ENCODE results near the gene TBC1D23.
"Not testable (repeated sequence)": the region's sequence is repeated elsewhere in the genome, so short reads cannot be mapped to it uniquely, and the experiment has no call there.

TBC1D23 gene

DNA sequence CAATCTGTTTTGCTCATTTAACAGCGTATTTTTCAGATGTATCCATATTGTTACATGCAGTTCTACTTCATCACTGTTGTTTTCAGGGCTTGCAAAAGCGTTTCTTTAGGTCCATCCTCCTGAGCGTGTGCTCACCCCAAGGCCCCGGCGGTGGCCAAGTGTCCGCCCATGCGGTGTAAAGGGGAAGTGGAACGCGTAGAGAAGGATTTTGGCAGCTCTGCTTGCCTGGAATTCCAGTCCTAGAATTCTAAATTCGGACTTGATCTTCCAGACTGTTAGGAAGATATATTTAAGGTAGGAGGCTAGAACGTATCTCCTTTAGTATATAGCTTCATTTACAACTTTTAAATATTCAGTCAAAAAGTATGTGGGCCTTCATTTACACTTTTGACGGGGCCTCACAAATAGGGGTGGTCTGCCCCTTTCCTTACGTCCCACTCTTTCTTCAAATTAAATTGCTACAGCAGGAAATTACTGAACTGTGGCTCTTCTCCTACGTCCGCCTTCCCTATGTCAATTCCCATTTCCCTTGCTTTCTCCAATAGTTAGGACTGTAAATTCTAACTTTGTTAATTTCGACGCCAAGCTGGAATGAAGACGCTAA, 609 bp upstream of the TBC1D23 start:
- TF ChIP-seq, protein P1, sequence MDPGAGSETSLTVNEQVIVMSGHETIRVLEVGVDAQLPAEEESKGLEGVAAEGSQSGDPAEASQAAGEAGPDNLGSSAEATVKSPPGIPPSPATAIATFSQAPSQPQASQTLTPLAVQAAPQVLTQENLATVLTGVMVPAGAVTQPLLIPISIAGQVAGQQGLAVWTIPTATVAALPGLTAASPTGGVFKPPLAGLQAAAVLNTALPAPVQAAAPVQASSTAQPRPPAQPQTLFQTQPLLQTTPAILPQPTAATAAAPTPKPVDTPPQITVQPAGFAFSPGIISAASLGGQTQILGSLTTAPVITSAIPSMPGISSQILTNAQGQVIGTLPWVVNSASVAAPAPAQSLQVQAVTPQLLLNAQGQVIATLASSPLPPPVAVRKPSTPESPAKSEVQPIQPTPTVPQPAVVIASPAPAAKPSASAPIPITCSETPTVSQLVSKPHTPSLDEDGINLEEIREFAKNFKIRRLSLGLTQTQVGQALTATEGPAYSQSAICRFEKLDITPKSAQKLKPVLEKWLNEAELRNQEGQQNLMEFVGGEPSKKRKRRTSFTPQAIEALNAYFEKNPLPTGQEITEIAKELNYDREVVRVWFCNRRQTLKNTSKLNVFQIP (CRISPR knock-in tag; IDR thresholded peaks at IDR 0.05; ENCODE audit: borderline replicate concordance, low read depth), result no peak
- TF ChIP-seq, protein P2, sequence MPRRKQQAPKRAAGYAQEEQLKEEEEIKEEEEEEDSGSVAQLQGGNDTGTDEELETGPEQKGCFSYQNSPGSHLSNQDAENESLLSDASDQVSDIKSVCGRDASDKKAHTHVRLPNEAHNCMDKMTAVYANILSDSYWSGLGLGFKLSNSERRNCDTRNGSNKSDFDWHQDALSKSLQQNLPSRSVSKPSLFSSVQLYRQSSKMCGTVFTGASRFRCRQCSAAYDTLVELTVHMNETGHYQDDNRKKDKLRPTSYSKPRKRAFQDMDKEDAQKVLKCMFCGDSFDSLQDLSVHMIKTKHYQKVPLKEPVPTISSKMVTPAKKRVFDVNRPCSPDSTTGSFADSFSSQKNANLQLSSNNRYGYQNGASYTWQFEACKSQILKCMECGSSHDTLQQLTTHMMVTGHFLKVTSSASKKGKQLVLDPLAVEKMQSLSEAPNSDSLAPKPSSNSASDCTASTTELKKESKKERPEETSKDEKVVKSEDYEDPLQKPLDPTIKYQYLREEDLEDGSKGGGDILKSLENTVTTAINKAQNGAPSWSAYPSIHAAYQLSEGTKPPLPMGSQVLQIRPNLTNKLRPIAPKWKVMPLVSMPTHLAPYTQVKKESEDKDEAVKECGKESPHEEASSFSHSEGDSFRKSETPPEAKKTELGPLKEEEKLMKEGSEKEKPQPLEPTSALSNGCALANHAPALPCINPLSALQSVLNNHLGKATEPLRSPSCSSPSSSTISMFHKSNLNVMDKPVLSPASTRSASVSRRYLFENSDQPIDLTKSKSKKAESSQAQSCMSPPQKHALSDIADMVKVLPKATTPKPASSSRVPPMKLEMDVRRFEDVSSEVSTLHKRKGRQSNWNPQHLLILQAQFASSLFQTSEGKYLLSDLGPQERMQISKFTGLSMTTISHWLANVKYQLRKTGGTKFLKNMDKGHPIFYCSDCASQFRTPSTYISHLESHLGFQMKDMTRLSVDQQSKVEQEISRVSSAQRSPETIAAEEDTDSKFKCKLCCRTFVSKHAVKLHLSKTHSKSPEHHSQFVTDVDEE (CRISPR knock-in tag; IDR thresholded peaks at IDR 0.05), result no peak
- TF ChIP-seq ZFP3 (CRISPR knock-in tag; IDR thresholded peaks at IDR 0.05) (no peak), CSDC2 (CRISPR knock-in tag; IDR thresholded peaks at IDR 0.05) (no peak), TOX (CRISPR knock-in tag; IDR thresholded peaks at IDR 0.05; ENCODE audit: borderline replicate concordance) (no peak), ISL1 (CRISPR knock-in tag; IDR thresholded peaks at IDR 0.05) (no peak), TCF4 (CRISPR knock-in tag; IDR thresholded peaks at IDR 0.05; ENCODE audit: borderline replicate concordance) (no peak), ZNF565 (CRISPR knock-in tag; conservative IDR thresholded peaks at IDR 0.05; ENCODE audit: low read depth) (no peak), ZNF8 (CRISPR knock-in tag; IDR thresholded peaks at IDR 0.05) (no peak), ZFP30 (CRISPR knock-in tag; IDR thresholded peaks at IDR 0.05) (no peak)
- TF ChIP-seq, protein P3, sequence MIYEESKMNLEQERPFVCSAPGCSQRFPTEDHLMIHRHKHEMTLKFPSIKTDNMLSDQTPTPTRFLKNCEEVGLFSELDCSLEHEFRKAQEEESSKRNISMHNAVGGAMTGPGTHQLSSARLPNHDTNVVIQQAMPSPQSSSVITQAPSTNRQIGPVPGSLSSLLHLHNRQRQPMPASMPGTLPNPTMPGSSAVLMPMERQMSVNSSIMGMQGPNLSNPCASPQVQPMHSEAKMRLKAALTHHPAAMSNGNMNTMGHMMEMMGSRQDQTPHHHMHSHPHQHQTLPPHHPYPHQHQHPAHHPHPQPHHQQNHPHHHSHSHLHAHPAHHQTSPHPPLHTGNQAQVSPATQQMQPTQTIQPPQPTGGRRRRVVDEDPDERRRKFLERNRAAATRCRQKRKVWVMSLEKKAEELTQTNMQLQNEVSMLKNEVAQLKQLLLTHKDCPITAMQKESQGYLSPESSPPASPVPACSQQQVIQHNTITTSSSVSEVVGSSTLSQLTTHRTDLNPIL (CRISPR knock-in tag; IDR thresholded peaks at IDR 0.05; ENCODE audit: low read depth), result no peak
- ATAC-seq, result no peak

DNA sequence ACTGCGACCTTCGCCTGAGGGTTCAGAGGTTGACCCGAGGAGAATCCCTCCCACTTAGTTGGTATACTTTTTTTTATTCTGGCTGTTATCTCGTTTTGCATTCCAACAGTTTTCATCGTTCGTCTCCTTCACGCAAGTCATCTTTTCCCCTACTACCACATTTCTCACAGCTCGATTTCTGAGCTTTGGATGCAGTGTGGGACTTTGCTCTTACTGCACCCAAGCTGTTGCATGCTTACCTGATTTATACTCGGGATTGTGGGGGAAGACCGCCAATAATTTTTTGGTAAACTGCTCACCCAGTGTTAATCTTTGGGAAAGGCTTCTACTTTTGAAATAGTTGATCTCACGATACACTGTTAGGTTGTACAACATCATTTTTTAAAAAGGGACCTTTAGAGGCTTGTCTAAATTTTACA, 702 bp downstream of the TBC1D23 start:
- TF ChIP-seq ZFP30 (CRISPR knock-in tag; IDR thresholded peaks at IDR 0.05) (no peak), ZNF8 (CRISPR knock-in tag; IDR thresholded peaks at IDR 0.05) (no peak), RARB (CRISPR knock-in tag; IDR thresholded peaks at IDR 0.05) (no peak), ZNF565 (CRISPR knock-in tag; conservative IDR thresholded peaks at IDR 0.05; ENCODE audit: low read depth) (no peak), ZNF70 (CRISPR knock-in tag; IDR thresholded peaks at IDR 0.05) (no peak), ISL1 (CRISPR knock-in tag; IDR thresholded peaks at IDR 0.05) (no peak), CSDC2 (CRISPR knock-in tag; IDR thresholded peaks at IDR 0.05) (no peak), TCF4 (CRISPR knock-in tag; IDR thresholded peaks at IDR 0.05; ENCODE audit: borderline replicate concordance) (no peak)
- TF ChIP-seq, protein P4, sequence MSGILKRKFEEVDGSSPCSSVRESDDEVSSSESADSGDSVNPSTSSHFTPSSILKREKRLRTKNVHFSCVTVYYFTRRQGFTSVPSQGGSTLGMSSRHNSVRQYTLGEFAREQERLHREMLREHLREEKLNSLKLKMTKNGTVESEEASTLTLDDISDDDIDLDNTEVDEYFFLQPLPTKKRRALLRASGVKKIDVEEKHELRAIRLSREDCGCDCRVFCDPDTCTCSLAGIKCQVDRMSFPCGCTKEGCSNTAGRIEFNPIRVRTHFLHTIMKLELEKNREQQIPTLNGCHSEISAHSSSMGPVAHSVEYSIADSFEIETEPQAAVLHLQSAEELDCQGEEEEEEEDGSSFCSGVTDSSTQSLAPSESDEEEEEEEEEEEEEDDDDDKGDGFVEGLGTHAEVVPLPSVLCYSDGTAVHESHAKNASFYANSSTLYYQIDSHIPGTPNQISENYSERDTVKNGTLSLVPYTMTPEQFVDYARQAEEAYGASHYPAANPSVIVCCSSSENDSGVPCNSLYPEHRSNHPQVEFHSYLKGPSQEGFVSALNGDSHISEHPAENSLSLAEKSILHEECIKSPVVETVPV (CRISPR knock-in tag; IDR thresholded peaks at IDR 0.05), result no peak
- TF ChIP-seq, protein P1 (CRISPR knock-in tag; IDR thresholded peaks at IDR 0.05; ENCODE audit: borderline replicate concordance, low read depth), result no peak
- no peak for ATAC-seq

DNA sequence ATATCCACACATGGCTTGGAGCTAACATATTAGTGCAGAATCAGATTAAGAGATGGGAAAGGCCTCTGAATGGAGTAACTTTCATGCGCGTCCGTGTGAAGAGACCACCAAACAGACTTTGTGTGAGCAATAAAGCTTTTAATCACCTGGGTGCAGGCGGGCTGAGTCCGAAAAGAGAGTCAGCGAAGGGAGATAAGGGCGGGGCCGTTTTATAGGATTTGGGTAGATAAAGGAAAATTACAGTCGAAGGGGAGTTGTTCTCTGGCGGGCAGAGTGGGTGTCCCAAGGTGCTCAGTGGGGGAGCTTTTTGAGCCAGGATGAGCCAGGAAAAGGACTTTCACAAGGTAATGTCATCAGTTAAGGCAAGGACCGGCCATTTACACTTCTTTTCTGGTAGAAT, 2.1 kb downstream of the TBC1D23 start:
- not testable (repeated sequence) for ATAC-seq

DNA sequence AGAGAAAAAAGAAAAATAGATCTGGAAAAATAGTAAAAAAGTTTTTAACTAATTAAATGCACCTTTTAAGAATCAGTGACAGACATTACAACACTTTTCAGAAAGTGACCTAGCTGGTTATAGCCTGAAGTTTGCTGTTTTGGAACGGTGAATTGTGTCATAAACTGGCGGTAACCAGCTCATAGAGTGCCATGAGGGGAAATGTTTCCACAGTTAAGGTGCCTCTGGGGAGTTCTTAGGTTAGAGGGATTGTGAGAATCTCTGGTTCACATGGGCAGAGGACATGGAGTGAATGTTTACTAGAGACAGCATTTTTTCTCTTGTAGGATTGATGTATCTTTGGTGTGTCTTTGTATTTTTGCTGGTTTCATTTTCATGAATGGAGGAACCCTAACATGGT, 2.8 kb downstream of the TBC1D23 start:
- TF ChIP-seq RARB (CRISPR knock-in tag; IDR thresholded peaks at IDR 0.05) (no peak), TOX (CRISPR knock-in tag; IDR thresholded peaks at IDR 0.05; ENCODE audit: borderline replicate concordance) (no peak), CSDC2 (CRISPR knock-in tag; IDR thresholded peaks at IDR 0.05) (no peak), GLIS3 (CRISPR knock-in tag; IDR thresholded peaks at IDR 0.05) (no peak), ARNTL (CRISPR knock-in tag; IDR thresholded peaks at IDR 0.05; ENCODE audit: borderline replicate concordance, low read depth) (no peak), OSR1 (CRISPR knock-in tag; IDR thresholded peaks at IDR 0.05) (no peak), ZFP3 (CRISPR knock-in tag; IDR thresholded peaks at IDR 0.05) (no peak), PPARA (CRISPR knock-in tag; IDR thresholded peaks at IDR 0.05; ENCODE audit: borderline replicate concordance) (no peak), ESRRG (CRISPR knock-in tag; IDR thresholded peaks at IDR 0.05) (no peak), ZNF8 (CRISPR knock-in tag; IDR thresholded peaks at IDR 0.05) (no peak)
- TF ChIP-seq, protein P2 (CRISPR knock-in tag; IDR thresholded peaks at IDR 0.05), result no peak
- TF ChIP-seq, protein P5, sequence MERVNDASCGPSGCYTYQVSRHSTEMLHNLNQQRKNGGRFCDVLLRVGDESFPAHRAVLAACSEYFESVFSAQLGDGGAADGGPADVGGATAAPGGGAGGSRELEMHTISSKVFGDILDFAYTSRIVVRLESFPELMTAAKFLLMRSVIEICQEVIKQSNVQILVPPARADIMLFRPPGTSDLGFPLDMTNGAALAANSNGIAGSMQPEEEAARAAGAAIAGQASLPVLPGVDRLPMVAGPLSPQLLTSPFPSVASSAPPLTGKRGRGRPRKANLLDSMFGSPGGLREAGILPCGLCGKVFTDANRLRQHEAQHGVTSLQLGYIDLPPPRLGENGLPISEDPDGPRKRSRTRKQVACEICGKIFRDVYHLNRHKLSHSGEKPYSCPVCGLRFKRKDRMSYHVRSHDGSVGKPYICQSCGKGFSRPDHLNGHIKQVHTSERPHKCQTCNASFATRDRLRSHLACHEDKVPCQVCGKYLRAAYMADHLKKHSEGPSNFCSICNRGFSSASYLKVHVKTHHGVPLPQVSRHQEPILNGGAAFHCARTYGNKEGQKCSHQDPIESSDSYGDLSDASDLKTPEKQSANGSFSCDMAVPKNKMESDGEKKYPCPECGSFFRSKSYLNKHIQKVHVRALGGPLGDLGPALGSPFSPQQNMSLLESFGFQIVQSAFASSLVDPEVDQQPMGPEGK (CRISPR knock-in tag; IDR thresholded peaks at IDR 0.05; ENCODE audit: borderline replicate concordance), result no peak
- ATAC-seq, result no peak

Measured in SK-N-SH treated with all-trans-retinoic acid at 6 μM for 48 hours (cell line).